ENCODE results near the gene EZR.

DNA sequence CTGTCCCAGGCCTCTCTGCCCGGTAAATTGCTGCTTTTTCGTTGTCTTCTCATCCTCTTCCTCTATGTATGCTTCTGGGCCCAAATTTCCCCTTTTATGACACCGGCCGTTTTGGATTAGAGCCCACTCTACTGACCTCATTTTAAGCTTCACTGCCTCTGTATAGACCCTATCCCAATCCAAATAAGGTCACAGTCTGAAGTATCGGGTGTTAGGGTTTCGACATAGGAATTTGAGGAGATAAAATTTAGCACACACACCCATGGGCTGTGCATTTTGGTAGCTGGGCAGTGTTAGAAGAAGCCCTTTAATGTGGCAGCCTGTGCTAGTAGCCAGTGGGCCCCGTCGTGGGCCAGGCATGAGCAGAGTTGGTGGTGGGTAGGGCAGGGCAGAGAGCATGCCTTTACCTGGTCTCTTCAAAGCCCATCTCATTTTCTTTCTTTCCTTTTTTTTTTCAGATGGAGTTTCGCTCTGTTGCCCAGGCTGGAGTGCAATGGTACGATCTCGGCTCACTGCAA, 27.9 kb upstream of the EZR start:
- TF ChIP-seq, protein P1, sequence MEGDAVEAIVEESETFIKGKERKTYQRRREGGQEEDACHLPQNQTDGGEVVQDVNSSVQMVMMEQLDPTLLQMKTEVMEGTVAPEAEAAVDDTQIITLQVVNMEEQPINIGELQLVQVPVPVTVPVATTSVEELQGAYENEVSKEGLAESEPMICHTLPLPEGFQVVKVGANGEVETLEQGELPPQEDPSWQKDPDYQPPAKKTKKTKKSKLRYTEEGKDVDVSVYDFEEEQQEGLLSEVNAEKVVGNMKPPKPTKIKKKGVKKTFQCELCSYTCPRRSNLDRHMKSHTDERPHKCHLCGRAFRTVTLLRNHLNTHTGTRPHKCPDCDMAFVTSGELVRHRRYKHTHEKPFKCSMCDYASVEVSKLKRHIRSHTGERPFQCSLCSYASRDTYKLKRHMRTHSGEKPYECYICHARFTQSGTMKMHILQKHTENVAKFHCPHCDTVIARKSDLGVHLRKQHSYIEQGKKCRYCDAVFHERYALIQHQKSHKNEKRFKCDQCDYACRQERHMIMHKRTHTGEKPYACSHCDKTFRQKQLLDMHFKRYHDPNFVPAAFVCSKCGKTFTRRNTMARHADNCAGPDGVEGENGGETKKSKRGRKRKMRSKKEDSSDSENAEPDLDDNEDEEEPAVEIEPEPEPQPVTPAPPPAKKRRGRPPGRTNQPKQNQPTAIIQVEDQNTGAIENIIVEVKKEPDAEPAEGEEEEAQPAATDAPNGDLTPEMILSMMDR (IDR thresholded peaks at IDR 0.05; ENCODE audit: insufficient read depth, low read depth, low read length): no peak
- no peak for TF ChIP-seq EZH2 (IDR thresholded peaks at IDR 0.05; ENCODE audit: insufficient read depth, low read length)
